CD14-positive monocyte (primary cell): ENCODE results near the gene PPFIA1. TPM values are rescaled to one million over a fixed set of nuclear protein-coding genes. Genes with fewer than 3 reads are reported as not detected.

ENCODE experiments used
- DNase-seq, 3 donors: peaks; one replicate each; pipeline ENCODE4 v3.0.0-alpha.2; 2011 to 2022
- H2AFZ ChIP-seq: 2 replicates; pipeline ENCODE4 v1.6.0; 2012; ENCODE audit warnings: mild to moderate bottlenecking, low read depth, low read length, inconsistent platforms; ENCODE audit not compliant: insufficient read depth, poor library complexity, severe bottlenecking
- H3K27ac ChIP-seq, 2 donors: 1 replicate in 1 of 2; 2 replicates in 1 of 2; pipeline ENCODE4 v1.5.1; 2012 to 2013; ENCODE audit warnings: low read length in 2 of 2, control low read depth in 1 of 2, inconsistent platforms in 1 of 2, low read depth in 1 of 2, mild to moderate bottlenecking in 1 of 2
- H3K27me3 ChIP-seq, 2 donors: one replicate each; pipeline versions ENCODE4 v1.6.0 to v1.6.1; 2011 to 2013; ENCODE audit warnings: low read length in 2 of 2; ENCODE audit not compliant: control insufficient read depth in 2 of 2, insufficient read depth in 2 of 2
- H3K36me3 ChIP-seq, 2 donors: replicated peaks in 1 of 2; 1 replicate in 1 of 2; 2 replicates in 1 of 2; pipeline versions ENCODE4 v1.5.1 to v1.6.1; 2012 to 2013; ENCODE audit warnings: low read length in 2 of 2, control low read depth in 1 of 2, inconsistent platforms in 1 of 2, mild to moderate bottlenecking in 1 of 2; ENCODE audit not compliant: insufficient read depth in 2 of 2, control insufficient read depth in 1 of 2
- H3K4me1 ChIP-seq, 2 donors: 1 replicate in 1 of 2; 2 replicates in 1 of 2; pipeline versions ENCODE4 v1.5.1 to v1.6.1; 2012 to 2013; ENCODE audit warnings: low read length in 2 of 2, control low read depth in 1 of 2, inconsistent platforms in 1 of 2, mild to moderate bottlenecking in 1 of 2, moderate library complexity in 1 of 2; ENCODE audit not compliant: insufficient read depth in 2 of 2, control insufficient read depth in 1 of 2
- H3K4me2 ChIP-seq: replicated peaks from 2 replicates; pipeline ENCODE3; 2012; ENCODE audit warnings: low read length, moderate library complexity, mild to moderate bottlenecking; ENCODE audit not compliant: poor library complexity, severe bottlenecking; ENCODE audit errors: extremely low read depth
- H3K4me3 ChIP-seq, 3 experiments: fragments of 200-600 bp in 1 of 3; sonication (generic) in 1 of 3; replicated peaks in 1 of 3; 1 replicate in 2 of 3; 2 replicates in 1 of 3; pipeline ENCODE4 v1.5.1; 2011 to 2013; ENCODE audit warnings: low read length in 3 of 3, mild to moderate bottlenecking in 3 of 3, control low read depth in 2 of 3, low read depth in 2 of 3, inconsistent platforms in 1 of 3, moderate library complexity in 1 of 3
- H3K79me2 ChIP-seq: 2 replicates; pipeline ENCODE4 v1.6.0; 2012; ENCODE audit warnings: mild to moderate bottlenecking, control low read depth, inconsistent platforms, low read length, moderate library complexity; ENCODE audit not compliant: insufficient read depth
- H3K9ac ChIP-seq: 2 replicates; pipeline ENCODE4 v1.6.0; 2017; ENCODE audit warnings: low read length, mild to moderate bottlenecking; ENCODE audit not compliant: insufficient read depth, poor library complexity, severe bottlenecking
- H3K9me3 ChIP-seq, 2 donors: replicated peaks in 1 of 2; 1 replicate in 1 of 2; 2 replicates in 1 of 2; pipeline versions ENCODE4 v1.5.1 to v1.6.1; 2012 to 2013; ENCODE audit warnings: low read length in 2 of 2, control low read depth in 1 of 2; ENCODE audit not compliant: control insufficient read depth in 1 of 2, insufficient read depth in 1 of 2
- H4K20me1 ChIP-seq: 2 replicates; pipeline ENCODE4 v1.6.0; 2012; ENCODE audit warnings: mild to moderate bottlenecking, low read length, control low read depth, moderate library complexity; ENCODE audit not compliant: insufficient read depth
- H3K27ac Mint-ChIP-seq, 7 donors: one replicate each; pipeline ENCODE4 v1.8.0; 2020; ENCODE audit warnings: mild to moderate bottlenecking in 7 of 7, mixed read lengths in 7 of 7, moderate library complexity in 6 of 7, inconsistent platforms in 2 of 7
- H3K27me3 Mint-ChIP-seq, 3 donors: one replicate each; pipeline ENCODE4 v1.8.0; 2021 to 2022; ENCODE audit warnings: low read depth in 3 of 3, mild to moderate bottlenecking in 3 of 3, mixed read lengths in 3 of 3, moderate library complexity in 3 of 3, inconsistent platforms in 1 of 3
- H3K36me3 Mint-ChIP-seq, 2 donors: one replicate each; pipeline ENCODE4 v1.8.0; 2020; ENCODE audit warnings: mixed read lengths in 2 of 2, inconsistent platforms in 1 of 2, mild to moderate bottlenecking in 1 of 2
- H3K4me1 Mint-ChIP-seq: one replicate; pipeline ENCODE4 v1.8.0; 2020; ENCODE audit warnings: mild to moderate bottlenecking, mixed read lengths
- H3K4me3 Mint-ChIP-seq, 2 donors: one replicate each; pipeline ENCODE4 v1.8.0; 2020; ENCODE audit warnings: mild to moderate bottlenecking in 2 of 2, mixed read lengths in 2 of 2, moderate library complexity in 1 of 2
- H3K9me3 Mint-ChIP-seq, 7 donors: one replicate each; pipeline ENCODE4 v1.8.0; 2020 to 2022; ENCODE audit warnings: mixed read lengths in 7 of 7, mild to moderate bottlenecking in 6 of 7, moderate library complexity in 6 of 7, inconsistent platforms in 2 of 7
- WGBS: methylation state at CpG from one replicate; pipeline ENCODE4 v1.1.5; 2013; ENCODE audit warnings: missing lambda C conversion rate; ENCODE audit not compliant: insufficient coverage; 5-methylcytosine and 5-hydroxymethylcytosine counted together
- intact Hi-C, 2 donors: fragments of 100-400 bp; cut with micrococcal nuclease; formaldehyde crosslinking; loops; one replicate each; pipeline versions ENCODE4 v1.15.0 to v1.15.1; 2023
- polyA plus RNA-seq, 3 donors: library from polyadenylated mRNA; depleted of rRNA in 1 of 3; unstranded in 2 of 3; stranded (reverse) in 1 of 3; fragments of 300-500 nt in 2 of 3; fragments of >200 nt in 1 of 3; fragmentation: Illumina TruSeq in 2 of 3; gene quantifications; 1 replicate in 2 of 3; 2 replicates in 1 of 3; pipeline ENCODE4 v1.2.3, GENCODE V29; 2012 to 2021
- TF ChIP-seq, protein P1 (sequence below): fragments of 200-600 bp; IDR thresholded peaks from one replicate; pipeline ENCODE4 v1.8.0; 2022; ENCODE audit warnings: antibody characterized with exemption, mild to moderate bottlenecking

Gene PPFIA1
- polyA plus RNA-seq, 3 donors, result 7.5 to 65.7 (median 15.5) TPM

DNA sequence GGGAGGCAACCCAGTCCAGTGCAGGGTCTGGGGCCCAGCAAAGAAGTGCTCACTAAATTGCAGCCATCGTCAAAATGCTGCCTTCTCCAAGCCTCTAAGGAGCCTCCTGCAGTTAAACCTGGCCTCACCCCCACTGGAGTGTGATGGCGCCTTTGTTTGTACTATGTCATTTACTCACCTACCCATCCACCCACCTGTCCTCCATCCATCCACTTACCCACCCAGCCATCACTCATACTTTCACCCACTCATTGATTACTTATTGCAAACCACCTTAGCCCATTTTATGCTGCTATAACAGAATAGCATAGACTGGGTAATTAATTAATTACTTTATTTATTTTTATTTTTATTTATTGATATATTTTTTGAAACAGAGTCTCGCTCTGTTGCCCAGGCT lies 28.8 kb upstream of the PPFIA1 start:
- Histone ChIP-seq H3K27me3 (peaks cover 0 to 3% of the 10 kb centered on the region in 2 donors), H3K79me2 (no peaks in the 10 kb centered on the region), H3K4me2 (no peak overlapping the region), H3K4me3 (no peak overlapping the region), H2AFZ (no peak overlapping the region), H3K9ac (no peak overlapping the region), H3K4me1 (no peaks in the 10 kb centered on the region), H3K9me3 (no peaks in the 10 kb centered on the region), H3K36me3 (no peaks in the 10 kb centered on the region), H4K20me1 (no peaks in the 10 kb centered on the region), H3K27ac (no peak overlapping the region)
- DNase-seq, result no peak
- Mint-ChIP-seq H3K27ac (peak overlapping the region in 1 of 7 donors; percentile 54), H3K9me3 (peaks cover 0 to 5% (median 1%) of the 10 kb centered on the region in 7 donors), H3K4me3 (no peak overlapping the region), H3K36me3 (no peaks in the 10 kb centered on the region), H3K27me3 (peaks cover 17 to 24% (median 20%) of the 10 kb centered on the region in 3 donors), H3K4me1 (no peaks in the 10 kb centered on the region)
- TF ChIP-seq, protein P1, sequence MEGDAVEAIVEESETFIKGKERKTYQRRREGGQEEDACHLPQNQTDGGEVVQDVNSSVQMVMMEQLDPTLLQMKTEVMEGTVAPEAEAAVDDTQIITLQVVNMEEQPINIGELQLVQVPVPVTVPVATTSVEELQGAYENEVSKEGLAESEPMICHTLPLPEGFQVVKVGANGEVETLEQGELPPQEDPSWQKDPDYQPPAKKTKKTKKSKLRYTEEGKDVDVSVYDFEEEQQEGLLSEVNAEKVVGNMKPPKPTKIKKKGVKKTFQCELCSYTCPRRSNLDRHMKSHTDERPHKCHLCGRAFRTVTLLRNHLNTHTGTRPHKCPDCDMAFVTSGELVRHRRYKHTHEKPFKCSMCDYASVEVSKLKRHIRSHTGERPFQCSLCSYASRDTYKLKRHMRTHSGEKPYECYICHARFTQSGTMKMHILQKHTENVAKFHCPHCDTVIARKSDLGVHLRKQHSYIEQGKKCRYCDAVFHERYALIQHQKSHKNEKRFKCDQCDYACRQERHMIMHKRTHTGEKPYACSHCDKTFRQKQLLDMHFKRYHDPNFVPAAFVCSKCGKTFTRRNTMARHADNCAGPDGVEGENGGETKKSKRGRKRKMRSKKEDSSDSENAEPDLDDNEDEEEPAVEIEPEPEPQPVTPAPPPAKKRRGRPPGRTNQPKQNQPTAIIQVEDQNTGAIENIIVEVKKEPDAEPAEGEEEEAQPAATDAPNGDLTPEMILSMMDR, result no peak
- WGBS, result 88% methylated on average over 2 of the region's 3 CpGs
- intact Hi-C loops, result no loop called here

DNA sequence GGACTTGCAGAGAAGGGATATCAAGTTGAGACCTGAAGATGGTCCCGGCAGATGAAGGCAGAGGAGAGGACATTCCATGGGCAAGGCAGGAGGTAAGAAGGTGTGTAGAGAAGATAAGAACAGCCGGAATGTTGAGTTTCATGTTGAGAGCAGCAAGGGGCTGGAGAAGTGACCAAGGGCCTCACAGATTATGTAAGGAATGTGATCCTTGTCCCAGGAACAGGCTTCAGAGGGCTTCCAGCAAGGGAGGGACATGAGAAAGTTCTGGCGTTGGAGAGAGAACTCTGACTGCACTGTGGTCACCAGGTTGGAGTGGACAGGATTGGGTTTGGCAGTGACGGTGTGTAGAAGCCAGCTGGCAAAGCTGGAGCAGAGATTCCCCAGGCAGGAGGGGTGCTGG lies 27.6 kb upstream of the PPFIA1 start:
- Mint-ChIP-seq H3K9me3 (peaks cover 2 to 13% (median 7%) of the 10 kb centered on the region in 7 donors), H3K27ac (no peak overlapping the region), H3K36me3 (no peaks in the 10 kb centered on the region), H3K27me3 (peaks cover 17 to 22% (median 20%) of the 10 kb centered on the region in 3 donors), H3K4me3 (peak overlapping the region in 1 of 2 donors; percentile 17), H3K4me1 (no peaks in the 10 kb centered on the region)
- H3K9me3 ChIP-seq, result no peaks in the 10 kb centered on the region
- H3K4me3 ChIP-seq, result no peak overlapping the region
- no peak overlapping the region for H3K27ac ChIP-seq
- no peak overlapping the region for H3K4me2 ChIP-seq
- TF ChIP-seq, protein P1, result no peak
- 94% methylated on average over 4 of the region's 4 CpGs for WGBS
- no peak overlapping the region for H3K9ac ChIP-seq
- H3K4me1 ChIP-seq, result no peaks in the 10 kb centered on the region
- no peak for DNase-seq
- intact Hi-C loops, result no loop called here
- no peaks in the 10 kb centered on the region for H3K36me3 ChIP-seq
- H4K20me1 ChIP-seq, result no peaks in the 10 kb centered on the region
- no peak overlapping the region for H2AFZ ChIP-seq
- peaks cover 0 to 3% of the 10 kb centered on the region in 2 donors for H3K27me3 ChIP-seq
- H3K79me2 ChIP-seq, result no peaks in the 10 kb centered on the region
